ENCODE results near the gene MUSK. TPM values are rescaled to one million over a fixed set of nuclear protein-coding genes. Genes with fewer than 3 reads are reported as not detected.

Gene MUSK
- total and polyA plus RNA-seq, 2 experiments from 2014 or later = not detected

DNA sequence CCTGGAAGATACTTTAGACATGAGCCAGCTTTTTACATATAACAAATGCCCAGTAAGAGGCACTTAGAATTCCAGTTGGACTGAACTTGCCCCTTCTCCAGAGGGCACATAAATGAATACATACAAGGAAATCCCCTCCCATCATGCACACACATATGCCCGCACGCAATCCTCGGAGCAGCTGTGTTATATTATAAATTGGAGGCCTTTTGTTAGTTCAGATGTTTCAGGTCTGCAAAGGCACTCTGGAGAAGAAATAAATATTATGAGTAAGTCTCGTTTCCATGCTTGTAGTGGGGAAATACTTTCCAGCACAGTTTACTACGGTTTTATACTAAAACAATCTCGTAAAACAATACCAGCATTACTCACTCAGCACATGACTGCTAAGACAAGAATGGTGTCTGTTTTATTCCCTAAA is 17.6 kb upstream of the MUSK start (continued):
- TF ChIP-seq, protein P1, sequence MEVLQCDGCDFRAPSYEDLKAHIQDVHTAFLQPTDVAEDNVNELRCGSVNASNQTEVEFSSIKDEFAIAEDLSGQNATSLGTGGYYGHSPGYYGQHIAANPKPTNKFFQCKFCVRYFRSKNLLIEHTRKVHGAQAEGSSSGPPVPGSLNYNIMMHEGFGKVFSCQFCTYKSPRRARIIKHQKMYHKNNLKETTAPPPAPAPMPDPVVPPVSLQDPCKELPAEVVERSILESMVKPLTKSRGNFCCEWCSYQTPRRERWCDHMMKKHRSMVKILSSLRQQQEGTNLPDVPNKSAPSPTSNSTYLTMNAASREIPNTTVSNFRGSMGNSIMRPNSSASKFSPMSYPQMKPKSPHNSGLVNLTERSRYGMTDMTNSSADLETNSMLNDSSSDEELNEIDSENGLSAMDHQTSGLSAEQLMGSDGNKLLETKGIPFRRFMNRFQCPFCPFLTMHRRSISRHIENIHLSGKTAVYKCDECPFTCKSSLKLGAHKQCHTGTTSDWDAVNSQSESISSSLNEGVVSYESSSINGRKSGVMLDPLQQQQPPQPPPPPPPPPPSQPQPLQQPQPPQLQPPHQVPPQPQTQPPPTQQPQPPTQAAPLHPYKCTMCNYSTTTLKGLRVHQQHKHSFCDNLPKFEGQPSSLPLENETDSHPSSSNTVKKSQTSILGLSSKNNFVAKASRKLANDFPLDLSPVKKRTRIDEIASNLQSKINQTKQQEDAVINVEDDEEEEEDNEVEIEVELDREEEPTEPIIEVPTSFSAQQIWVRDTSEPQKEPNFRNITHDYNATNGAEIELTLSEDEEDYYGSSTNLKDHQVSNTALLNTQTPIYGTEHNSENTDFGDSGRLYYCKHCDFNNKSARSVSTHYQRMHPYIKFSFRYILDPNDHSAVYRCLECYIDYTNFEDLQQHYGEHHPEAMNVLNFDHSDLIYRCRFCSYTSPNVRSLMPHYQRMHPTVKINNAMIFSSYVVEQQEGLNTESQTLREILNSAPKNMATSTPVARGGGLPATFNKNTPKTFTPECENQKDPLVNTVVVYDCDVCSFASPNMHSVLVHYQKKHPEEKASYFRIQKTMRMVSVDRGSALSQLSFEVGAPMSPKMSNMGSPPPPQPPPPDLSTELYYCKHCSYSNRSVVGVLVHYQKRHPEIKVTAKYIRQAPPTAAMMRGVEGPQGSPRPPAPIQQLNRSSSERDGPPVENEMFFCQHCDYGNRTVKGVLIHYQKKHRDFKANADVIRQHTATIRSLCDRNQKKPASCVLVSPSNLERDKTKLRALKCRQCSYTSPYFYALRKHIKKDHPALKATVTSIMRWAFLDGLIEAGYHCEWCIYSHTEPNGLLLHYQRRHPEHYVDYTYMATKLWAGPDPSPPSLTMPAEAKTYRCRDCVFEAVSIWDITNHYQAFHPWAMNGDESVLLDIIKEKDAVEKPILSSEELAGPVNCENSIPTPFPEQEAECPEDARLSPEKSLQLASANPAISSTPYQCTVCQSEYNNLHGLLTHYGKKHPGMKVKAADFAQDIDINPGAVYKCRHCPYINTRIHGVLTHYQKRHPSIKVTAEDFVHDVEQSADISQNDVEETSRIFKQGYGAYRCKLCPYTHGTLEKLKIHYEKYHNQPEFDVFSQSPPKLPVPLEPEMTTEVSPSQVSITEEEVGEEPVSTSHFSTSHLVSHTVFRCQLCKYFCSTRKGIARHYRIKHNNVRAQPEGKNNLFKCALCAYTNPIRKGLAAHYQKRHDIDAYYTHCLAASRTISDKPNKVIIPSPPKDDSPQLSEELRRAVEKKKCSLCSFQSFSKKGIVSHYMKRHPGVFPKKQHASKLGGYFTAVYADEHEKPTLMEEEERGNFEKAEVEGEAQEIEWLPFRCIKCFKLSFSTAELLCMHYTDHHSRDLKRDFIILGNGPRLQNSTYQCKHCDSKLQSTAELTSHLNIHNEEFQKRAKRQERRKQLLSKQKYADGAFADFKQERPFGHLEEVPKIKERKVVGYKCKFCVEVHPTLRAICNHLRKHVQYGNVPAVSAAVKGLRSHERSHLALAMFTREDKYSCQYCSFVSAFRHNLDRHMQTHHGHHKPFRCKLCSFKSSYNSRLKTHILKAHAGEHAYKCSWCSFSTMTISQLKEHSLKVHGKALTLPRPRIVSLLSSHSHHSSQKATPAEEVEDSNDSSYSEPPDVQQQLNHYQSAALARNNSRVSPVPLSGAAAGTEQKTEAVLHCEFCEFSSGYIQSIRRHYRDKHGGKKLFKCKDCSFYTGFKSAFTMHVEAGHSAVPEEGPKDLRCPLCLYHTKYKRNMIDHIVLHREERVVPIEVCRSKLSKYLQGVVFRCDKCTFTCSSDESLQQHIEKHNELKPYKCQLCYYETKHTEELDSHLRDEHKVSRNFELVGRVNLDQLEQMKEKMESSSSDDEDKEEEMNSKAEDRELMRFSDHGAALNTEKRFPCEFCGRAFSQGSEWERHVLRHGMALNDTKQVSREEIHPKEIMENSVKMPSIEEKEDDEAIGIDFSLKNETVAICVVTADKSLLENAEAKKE (CRISPR knock-in tag; IDR thresholded peaks at IDR 0.05) = no peak
- no peak for TF ChIP-seq JUNB (IDR thresholded peaks at IDR 0.05; ENCODE audit: unreplicated experiment)

DNA sequence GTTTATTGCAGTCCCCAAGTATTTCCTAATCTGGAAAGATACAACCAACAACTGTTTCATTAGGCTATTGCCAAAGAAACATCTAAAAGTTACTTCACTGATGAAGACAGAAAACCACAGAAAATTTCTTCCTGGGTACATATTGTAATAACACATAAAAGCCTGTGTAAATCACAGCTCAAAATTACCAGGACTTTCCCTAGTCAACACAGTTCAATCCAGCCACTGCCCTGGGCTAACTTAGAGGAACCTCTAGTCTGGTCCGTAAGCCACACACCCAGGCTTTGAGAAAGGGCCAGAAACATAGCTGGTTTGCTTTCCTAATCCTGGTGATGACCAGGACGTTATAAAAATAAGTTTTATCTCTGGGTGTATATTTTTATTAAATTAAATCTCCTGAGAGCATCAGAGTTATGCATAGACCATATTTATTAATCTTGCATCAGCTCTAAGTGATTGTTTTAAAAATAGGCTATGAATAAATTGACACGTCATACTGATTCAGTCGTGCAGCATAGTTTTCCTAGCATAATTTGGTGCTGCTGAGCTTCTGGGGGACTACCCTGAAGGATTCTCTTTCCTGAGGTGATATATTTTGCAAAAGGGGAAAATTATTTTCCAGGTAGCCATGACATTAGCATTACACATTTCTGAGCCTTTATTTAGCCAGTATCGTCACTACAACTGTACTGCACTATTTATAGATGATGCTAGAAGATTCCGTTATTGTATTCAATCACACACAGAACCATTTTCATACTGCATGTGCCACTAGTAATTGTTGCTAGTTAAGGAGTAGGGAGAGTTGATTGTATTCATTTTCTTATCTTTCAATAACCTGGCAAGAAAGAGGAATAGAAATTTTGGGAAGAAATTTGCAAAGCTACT is 12.6 kb upstream of the MUSK start:
- no peak for ATAC-seq
- no peaks in the 10 kb centered on the region for H3K27me3 ChIP-seq (ENCODE audit: insufficient read depth)
- no peak overlapping the region for H3K27ac Mint-ChIP-seq
- TF ChIP-seq, protein P2, sequence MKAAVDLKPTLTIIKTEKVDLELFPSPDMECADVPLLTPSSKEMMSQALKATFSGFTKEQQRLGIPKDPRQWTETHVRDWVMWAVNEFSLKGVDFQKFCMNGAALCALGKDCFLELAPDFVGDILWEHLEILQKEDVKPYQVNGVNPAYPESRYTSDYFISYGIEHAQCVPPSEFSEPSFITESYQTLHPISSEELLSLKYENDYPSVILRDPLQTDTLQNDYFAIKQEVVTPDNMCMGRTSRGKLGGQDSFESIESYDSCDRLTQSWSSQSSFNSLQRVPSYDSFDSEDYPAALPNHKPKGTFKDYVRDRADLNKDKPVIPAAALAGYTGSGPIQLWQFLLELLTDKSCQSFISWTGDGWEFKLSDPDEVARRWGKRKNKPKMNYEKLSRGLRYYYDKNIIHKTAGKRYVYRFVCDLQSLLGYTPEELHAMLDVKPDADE (IDR thresholded peaks at IDR 0.05) = no peak
- TF ChIP-seq, protein P3, sequence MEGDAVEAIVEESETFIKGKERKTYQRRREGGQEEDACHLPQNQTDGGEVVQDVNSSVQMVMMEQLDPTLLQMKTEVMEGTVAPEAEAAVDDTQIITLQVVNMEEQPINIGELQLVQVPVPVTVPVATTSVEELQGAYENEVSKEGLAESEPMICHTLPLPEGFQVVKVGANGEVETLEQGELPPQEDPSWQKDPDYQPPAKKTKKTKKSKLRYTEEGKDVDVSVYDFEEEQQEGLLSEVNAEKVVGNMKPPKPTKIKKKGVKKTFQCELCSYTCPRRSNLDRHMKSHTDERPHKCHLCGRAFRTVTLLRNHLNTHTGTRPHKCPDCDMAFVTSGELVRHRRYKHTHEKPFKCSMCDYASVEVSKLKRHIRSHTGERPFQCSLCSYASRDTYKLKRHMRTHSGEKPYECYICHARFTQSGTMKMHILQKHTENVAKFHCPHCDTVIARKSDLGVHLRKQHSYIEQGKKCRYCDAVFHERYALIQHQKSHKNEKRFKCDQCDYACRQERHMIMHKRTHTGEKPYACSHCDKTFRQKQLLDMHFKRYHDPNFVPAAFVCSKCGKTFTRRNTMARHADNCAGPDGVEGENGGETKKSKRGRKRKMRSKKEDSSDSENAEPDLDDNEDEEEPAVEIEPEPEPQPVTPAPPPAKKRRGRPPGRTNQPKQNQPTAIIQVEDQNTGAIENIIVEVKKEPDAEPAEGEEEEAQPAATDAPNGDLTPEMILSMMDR (conservative IDR thresholded peaks at IDR 0.05; ENCODE audit: low read depth in 2 of 2) = no peak
- TF ChIP-seq POLR2AphosphoS5 (IDR thresholded peaks at IDR 0.05; ENCODE audit: low read depth) (no peak), NANOG (IDR thresholded peaks at IDR 0.05; ENCODE audit: borderline replicate concordance) (no peak), EZH2phosphoT487 (IDR thresholded peaks at IDR 0.05; ENCODE audit: unreplicated experiment) (no peak)

More for the DNA sequence above, 12.6 kb upstream of the MUSK start:
- no peak overlapping the region for H3K27ac ChIP-seq (ENCODE audit: low read depth)
- no peaks in the 10 kb centered on the region for H4K20me1 ChIP-seq (replicated peaks; ENCODE audit: insufficient read depth)
- H3K9me2 ChIP-seq (ENCODE audit: insufficient read depth) = no peaks in the 10 kb centered on the region
- H3K9me3 Mint-ChIP-seq = no peaks in the 10 kb centered on the region
- H3K79me2 ChIP-seq (replicated peaks; ENCODE audit: insufficient read depth) = no peaks in the 10 kb centered on the region
- no peaks in the 10 kb centered on the region for H3K36me3 ChIP-seq (ENCODE audit: insufficient read depth)
- H3K4me1 Mint-ChIP-seq = peaks cover 4% of the 10 kb centered on the region; the same call in 2 of the 3 replicates
- no peaks in the 10 kb centered on the region for H3K27me3 Mint-ChIP-seq (ENCODE audit: insufficient read depth, low read depth, poor library complexity)
- H3F3A ChIP-seq (replicated peaks; ENCODE audit: low read depth) = no peaks in the 10 kb centered on the region
- H3K4me3 Mint-ChIP-seq = no peak overlapping the region
- no peak overlapping the region for H3K4me3 ChIP-seq
- no peak overlapping the region for H2AFZ ChIP-seq
- no peak for DNase-seq (ENCODE audit: low spot score)
- H3K4me1 ChIP-seq (ENCODE audit: insufficient read depth) = no peaks in the 10 kb centered on the region
- no peak overlapping the region for H3K4me2 ChIP-seq
- no peaks in the 10 kb centered on the region for H3K36me3 Mint-ChIP-seq (ENCODE audit: low read depth)

All from GM23338 (cell line).